Non-pigmented ciliary epithelial cell (primary cell): ENCODE results near the gene GPR179.
A peak's percentile ranks its signal among the peaks of the same experiment; 100 is the strongest.

Experiments
- DNase-seq: peaks from one replicate; pipeline ENCODE4 v3.0.0-alpha.2; 2010; ENCODE audit warnings: low read depth

GPR179 gene

DNA sequence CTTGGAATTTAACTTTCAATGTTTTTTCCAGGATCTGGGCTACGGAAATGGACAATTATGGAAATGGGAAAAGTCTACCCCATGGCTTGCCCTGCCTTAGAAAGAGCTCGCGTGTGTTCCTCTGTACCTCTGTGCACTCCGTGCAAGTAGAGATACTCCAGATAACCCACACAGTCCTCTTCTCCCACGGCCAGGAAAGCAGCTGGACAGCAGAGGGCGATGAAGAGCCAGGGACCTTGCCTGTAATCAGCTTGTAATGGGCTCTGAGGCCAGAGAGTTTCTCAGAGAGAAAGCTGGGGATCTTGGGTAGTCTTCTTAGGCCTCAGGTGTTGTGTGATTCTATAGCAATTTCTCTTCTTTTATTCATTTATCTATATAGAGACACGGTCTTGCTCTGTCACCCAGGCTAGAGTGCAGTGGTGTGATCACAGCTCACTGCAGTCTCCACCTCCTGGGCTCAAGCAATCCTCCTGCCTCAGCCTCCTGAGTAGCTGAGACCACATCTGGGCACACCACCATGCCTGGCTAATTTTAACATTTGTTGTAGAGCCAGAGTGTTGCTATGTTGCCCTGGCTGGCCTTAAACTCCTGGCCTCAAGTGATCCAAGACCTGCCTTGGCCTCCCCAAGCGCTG is 5.5 kb upstream of the GPR179 start:
- DNase-seq, result peak; percentile 60

DNA sequence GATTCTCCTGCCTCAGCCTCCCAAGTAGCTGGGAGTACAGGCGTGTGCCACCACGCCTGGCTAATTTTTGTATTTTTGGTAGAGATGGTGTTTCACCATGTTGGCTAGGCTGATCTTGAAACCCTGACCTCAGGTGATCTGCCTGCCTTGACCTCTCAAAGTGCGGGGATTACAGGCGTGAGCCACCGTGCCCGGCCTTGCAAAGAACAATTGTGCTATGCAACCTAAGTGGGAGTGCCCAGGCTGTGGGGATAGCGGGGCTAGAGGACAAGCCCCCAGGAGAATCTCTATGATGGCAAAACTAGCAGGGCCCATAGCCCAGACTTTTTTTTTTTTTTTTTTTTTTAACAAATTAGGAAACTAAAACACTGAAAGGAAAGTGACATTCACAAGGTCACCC is 2.0 kb upstream of the GPR179 start:
- no peak for DNase-seq

DNA sequence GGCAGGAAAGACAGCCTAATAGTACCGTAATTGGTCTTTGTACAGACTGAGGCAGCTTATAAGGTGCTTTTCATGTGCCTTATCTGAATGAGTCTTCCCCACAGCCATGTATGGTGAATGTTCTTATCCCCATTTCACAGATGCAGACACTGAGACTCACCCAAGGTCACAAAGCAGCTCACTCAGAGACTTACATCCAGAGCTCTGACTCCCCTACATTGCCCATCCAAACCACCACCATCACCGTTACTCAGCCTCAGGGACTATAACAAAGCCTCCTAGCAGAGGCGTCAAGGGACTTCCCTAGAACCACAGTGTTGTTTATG is 627 bp upstream of the GPR179 start:
- DNase-seq, result no peak

DNA sequence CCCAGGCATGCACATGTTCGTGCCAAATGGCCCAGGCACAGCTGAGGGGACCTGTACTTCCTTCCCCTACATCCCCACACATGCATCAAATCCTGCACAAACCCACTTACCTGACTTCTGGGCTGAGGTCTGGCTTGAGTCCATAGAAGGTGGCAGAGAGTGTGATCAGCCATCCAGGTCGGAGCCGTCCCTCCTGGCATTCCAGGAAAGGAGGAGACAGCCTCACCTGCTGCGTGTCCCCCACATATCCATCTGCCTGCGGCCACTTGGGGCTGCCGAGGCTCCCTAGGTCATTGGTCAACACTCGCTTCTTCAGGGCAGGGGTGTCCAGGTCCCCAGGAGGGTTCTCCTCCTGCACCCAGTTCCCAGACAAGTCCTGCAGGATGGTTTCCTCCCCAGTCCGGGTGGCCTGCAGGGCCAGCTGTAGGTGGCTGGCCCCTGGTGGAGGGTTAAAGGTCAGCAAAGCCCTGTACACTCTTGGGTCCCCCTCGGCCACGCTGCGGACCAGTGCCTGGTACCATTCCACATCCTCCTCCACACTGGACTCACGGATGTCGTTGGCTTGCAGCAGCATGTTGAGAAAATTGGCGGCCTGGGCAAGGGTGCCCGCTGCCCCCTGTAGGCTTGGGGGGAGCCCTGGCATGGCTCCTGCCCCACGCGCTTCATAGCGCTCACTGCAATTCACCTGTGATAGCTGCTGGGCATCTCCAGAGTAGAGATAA is 709 bp downstream of the GPR179 start:
- DNase-seq, result no peak

DNA sequence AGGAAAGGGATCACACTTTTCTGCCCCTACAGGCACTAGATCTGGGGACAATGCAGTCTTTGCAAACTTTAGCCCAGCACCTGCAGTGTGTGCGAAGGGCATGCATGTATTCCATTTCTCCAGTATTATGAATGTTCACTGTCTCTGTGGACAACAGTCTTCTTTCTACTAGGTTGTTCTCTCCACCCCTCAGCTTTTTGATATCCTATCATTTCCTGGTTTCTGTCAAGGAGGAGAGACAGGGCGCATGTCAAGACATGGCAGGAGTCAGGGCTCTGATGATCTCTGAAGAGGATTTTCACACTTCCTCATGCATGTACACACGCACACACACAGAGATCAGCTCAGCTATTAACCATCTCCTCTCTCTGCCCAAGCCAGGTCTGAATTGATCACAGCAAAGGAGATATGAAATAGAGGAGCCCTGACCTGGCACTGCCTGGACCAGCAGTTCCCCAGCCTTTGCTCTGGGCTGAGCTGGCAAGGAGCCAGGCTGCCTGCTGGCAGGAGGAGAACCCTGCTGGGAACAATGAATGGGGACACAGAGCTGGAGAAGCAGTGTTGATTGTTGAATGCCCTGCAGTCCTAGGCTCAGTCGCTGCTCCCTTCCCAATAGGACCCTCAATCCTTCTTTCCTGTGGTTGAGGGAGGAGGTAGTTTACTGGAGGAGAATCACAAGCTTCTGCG is 2.6 kb downstream of the GPR179 start:
- no peak for DNase-seq

DNA sequence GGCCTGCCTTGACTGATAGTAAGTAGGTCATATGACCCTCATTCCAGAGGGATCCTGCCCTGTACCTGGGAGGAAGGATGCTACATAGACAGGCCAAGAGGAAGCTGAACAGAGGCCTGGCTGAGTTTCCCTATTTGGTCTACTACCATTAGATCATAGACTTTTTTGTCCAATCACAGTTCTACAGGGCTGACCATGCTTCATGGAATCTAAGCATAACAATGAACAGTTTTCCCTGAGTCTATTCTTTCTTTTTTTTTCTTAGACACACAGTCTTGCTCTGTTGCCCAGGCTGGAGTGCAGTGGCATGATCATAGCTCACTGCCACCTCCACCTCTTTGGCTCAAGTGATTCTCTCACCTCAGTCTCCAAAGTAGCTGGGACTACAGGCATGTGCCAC is 3.9 kb downstream of the GPR179 start:
- DNase-seq, result no peak

DNA sequence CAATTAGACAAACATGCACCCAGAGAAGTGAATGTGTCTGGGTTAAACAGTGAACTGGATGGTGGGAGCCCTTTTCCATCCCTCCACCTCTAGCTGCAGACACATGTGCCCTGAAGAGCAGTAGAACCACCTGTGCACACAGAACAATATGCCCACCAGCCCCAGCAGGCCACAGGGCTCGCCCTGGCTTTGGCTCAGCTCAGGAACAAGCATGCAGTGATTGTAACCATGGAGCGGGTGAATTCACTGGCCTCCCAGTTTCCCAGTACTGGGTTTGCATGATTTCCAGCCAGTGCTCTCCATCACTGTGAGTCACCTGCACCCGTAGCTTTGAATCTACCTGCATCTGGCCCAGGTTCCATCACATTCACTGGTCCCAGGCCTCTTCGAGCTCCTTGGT is 5.2 kb downstream of the GPR179 start:
- DNase-seq, result no peak

DNA sequence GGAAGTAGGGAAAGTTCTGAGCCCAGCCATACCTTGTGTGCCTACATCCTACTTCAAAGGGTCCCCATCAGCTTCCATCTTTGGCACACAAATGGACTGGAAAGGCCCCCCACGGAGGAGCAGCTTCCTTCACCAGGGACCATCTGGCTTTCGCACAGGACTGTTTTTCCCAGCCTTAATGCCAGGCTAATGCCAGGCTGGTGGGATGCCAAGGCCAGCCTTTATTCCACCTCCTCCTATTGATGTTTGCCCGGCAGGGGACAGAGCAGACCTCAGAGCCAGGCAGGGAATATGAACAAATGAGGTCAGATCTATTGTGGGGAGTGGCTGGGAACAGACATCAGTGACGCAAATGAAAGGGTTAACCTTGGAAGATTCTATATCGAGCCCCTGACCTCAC is 5.7 kb downstream of the GPR179 start:
- DNase-seq, result no peak

DNA sequence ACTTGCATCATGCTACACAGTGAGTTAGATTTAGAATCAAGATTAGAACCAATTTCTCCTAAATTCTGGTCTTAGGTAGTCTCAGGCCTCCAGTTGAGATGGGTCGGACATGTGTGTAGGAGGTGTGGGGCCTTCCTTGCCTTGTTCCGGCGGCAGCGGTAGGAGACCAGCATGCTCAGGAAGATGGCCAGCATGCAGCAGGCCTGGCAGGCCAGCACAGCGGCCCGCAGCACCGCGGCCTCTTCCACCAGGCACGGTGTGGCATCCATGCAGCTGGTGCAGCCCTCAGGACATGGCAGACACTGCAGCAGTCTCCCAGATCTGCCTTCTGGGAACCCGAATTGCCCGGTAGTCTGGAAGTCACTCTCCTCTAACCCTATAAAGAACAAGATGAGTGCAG is 6.9 kb downstream of the GPR179 start:
- DNase-seq, result no peak

DNA sequence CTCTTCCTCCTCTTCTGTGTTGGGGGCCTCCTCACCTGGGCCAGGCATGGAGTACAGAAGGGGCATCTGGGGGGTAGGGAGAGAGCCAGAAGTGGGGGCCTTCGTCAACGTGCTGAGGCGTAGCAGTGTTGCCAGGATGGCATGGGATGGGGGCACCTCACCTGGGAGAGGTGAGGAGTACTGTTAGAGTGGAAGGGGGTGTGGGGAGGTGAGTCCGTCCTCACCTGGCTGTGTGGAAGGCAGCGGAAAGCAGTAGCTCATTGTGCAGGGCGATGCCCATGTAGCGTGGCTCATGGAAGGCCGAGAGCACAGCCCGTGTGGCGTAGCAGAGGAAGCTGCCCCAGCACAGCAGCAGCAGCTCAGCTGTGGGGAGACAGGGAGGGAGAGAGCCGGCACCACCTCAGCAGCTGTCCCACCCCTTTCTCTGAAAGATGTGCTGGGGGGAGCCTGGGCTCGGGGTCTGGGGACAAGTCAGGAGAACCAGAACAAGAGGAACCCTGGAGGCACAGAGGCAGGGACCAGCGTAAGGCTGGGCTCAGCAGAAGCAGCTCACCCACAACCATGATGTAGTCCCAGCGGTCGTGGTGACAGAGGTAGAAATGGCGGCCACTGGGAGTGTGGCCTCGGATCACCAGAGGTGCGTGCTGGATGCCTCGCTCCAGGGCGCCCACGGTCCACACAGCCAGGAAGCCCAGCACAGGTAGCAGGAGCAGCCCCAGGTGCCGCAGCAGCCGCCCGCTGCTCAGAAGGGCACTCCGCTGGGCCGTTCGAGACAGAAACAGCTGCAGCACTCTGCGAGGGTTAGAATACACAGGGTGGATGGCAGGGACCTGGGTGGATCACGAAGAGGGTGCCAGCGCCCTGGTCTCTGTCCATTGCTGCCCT is 9.0 kb downstream of the GPR179 start:
- DNase-seq, result no peak

DNA sequence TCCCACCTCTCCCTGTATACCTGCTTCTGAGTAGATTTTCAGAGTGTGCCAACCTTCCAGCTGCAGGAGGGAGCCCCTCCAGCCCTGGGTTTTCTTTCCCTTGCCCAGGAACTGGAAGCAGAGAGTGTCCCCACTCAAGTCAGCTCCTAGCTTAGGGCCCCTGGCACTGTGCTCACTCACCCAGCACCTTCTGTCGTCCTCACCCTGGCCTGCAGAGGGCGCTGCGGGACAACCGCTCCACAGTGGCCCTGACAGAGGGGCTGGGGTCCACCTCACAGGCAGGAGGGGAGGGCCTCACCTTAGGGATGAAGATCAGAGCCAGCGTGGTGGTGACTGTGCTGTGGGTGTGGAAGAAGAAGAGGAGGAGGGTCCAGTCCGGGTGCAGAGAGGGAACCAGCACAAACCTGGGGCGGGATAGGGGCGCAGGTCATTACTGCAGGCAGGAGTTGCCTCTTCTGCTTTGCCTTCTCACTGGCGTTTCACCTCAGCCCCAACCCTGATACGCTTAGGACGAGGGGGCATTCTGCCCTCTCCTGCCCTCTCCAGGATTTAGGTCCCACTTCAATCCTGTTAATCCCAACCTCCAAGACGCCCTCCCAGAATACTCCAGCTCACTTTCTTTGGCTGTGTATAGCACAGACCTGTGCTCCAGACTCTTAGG is 10.0 kb downstream of the GPR179 start:
- no peak for DNase-seq

DNA sequence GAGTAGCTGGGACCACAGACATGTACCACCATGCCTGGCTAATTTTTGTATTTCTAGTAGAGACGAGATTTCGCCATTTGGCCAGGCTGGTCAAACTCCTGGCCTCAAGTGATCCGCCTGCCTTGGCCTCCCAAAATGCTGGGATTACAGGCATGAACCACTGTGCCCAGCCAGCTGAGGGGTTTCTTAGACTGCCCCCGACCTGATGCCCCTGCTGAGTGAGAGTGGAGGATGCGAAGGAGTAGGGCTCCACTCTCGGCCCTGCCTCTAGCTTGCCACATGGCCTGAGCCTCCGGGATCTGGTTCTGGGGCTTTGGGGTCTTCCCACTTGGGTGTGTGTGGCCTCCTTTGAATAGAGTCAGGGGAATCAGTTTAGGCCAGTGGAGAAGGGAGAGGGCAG is 11.0 kb downstream of the GPR179 start:
- DNase-seq, result no peak

DNA sequence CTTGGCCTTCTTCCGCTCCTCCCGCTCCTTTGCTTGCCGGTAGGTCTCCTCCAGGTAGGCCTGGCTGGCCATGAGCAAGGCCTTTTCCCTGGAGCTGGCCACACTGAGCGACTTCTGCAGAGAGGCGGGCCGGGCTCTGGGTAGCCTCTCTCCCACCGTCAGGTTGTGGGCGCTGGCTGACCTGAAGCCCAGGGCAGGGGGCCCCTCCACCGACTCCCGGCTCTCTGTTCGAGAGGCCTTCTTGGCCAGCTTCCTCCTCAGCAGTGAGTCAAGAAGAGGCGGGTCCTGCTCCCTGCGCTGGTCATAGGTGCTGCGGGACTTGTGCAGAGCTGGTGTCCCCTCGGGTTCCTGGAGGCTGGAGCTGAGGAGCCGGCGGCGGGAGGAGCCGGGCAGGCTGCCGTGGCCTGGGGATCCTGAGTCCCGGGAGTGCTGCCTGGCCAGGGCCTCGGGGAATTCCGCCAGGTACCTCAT is 12.8 kb downstream of the GPR179 start:
- DNase-seq, result no peak

DNA sequence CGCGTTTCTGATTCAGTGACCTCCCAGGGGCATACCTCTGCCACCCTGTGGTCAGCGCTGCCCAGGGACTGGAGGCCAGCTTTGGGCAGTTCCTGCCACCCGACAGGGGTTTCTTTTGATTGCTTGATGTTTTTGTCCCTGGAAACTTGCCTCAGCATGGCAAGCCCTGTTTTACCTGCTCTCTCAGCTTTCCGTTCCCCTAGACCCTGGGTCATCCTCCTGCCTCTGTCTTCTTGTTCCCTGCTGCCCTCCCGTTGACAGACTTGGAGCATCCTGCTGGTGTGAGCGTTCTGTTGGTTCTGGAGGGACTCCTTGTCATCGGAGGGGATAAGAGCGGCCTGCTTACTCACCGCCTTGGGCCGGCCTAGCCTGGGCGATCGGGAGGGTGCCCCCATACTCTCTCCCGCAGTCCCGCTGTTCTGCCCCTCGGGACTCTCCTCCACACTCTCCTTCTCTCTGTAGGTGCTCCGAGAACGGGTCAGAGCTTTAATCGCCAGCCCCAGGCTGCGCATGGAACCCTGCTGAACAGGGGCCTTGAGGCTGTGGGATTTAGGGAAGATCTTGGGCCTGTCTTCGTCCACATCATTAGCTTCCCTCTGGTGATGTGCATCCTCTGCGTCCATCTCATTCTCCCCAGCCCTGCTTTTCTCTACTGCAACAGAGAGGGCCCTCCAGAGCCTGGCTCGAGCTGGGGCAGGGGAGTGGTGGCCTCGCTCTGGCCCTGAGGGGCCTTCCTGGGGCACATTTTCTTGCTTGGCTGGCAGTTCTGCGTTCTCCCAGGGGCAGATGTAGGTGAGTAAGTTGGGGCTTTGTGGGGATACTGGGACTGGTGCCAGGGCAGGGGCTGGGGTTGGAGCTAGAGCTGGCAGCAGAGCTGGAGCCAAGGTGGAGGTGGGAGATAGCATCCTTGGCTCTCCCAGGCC is 13.7 kb downstream of the GPR179 start:
- DNase-seq, result no peak

DNA sequence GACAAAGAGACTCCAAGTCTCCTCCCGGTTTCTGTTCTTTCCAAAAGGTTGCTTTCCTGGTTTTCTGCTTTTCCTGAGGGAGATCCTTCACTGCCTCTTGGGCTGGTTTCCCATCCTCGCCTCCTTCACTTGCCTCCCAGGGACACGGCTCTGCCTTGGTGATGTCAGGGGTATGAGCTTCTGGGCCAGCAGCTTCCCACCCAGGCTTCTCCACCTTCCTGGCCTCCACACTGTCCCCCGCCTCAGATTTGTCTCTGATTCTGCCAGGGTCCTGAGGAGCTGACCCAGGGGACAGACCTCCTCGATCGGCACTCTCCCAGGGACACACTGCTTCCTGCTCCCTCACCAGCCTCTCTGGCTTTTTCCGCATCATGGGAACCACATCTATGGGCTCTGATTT is 14.5 kb downstream of the GPR179 start:
- DNase-seq, result no peak

DNA sequence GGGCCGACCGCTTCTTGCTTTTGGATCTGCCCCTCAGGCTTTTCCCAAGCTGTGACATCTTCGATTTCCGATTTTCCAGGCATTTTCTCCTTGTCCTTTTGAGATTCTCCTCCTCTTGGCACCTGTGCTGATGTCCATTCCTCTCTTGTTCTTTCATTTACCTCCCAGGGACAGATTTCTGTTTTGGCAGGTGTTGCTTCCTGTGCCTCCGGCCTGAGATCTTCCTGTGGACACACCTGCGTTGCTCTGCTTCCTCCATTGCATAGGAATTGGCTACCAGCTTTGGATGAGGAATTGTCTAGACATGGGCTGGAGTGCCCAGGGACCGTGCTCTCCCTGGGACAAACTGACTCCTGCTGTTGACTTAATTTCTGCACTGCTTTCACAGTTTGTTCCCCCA is 15.1 kb downstream of the GPR179 start:
- DNase-seq, result no peak

DNA sequence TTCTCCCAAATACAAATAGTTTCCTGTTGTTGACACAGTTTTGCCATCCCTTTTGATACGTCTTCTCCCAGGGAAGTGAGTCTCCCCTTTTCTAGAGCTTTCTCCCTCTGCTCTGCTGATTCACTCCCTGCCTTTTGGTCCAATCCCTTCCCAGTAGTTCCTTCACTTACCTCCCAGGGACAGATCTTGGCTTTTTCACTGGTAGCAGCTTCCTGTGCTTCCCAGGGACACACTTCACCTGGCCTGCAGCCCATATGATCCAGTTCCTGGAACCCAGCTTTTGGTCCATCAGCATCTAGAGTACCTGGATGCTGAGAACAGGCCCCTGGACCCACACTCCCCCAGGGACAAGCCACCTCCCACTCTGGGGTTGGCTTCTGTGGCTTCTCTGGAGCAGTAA is 15.8 kb downstream of the GPR179 start:
- DNase-seq, result no peak

DNA sequence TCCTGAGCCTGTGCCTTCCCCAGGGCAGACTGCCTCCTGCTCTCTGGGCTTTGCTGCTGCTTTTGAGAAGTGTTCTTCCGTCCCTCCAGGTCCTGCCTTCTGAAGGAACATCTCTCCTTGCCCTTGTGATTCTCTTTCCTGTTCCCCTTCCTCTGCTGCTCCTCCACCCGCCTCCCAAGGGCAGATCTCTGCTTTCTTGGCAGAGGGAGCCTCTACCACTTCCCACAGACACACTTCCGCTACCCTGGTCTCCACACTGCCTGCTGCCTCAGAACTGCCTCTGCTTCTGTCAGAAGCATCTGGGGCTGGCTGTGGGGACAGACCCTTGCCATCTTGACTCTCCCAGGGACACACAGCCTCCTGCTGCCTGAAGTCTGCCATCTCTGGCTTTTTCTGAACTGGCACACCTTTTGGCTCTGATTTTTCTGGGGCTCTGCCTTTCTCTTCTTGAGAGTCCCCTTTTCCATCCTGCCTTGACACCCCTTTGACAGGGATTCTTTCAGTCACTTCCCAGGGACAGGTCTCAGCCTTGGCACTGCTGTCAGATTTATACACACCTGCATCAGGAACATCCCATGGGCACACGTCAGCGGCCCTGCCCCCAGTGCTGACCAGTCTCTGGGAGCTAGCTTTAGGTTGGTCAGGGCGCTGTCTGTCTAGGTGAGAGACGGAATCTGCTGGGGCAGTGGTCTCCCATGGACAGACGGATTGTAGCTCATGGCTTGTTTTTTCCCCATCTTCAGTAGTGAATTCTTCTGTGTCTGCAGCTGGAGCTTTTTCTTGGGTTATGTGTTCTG is 16.6 kb downstream of the GPR179 start:
- DNase-seq, result no peak

DNA sequence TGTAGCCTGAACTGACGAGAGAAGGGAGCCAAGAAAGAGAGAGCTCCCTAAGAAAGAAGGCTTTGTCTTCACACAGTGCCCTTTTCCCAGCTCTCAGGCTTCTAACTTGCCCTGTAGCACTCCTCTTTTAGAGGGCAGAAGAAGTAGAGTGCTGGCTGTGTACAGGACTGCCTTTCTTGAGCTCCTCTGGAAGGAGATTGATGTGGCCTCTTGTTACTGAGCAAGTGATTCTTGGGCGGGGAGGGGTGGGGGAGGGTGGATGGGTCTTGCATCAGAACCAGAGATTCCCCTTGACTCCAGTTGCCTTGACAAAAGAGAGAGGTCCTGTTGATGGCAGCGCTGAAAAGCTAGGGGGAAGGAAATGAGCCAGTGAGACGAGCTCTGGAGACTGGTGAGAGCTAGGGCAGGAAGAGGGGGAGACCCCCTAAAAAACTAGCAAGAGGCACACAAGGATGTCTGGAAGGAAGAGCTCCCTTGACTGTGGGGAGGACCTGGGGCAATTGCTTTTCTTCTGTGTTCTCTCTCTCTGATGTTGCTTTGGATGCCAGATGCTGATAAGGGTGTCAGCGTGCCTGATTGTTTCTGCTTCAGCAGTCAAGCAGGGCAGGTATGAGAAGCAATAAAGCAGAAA is 18.4 kb downstream of the GPR179 start:
- no peak for DNase-seq

DNA sequence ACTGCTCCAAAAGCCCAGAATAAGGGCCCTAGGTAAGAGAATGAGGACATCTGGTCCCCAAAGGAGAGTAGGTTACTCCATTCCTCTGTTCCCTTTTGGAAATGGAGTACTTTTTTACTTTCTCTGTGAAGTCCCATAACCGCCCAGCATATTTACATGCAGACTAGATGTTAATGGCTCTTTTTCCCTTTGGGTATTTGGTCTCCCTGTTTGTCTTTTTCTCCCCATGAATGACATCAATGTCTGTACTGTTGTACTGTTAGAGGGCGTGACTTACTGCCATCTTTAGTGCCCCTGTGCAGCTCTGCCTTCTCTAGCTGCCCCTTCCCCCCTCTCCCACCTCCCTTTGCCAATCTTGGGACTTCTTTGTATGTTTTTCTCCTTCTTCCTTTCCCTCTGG is 19.0 kb downstream of the GPR179 start:
- DNase-seq, result no peak
